Astrocyte (in vitro differentiated cells and primary cell): ENCODE results near the gene C1orf122. TPM values are rescaled to one million over a fixed set of nuclear protein-coding genes. Genes with fewer than 3 reads are reported as not detected.
A peak's percentile ranks its signal among the peaks of the same experiment; 100 is the strongest.
"Not testable (repeated sequence)": the region's sequence is repeated elsewhere in the genome, so short reads cannot be mapped to it uniquely, and the experiment has no call there.

Experiments
- DNase-seq: peaks from one replicate; pipeline ENCODE4 v3.0.0-alpha.2; 2010; ENCODE audit warnings: low read depth
- FAIRE-seq: peaks from 2 replicates; lab custom pipeline; 2011; peaks lifted over from hg19 to GRCh38; lab: Jason Lieb, UNC
- H2AFZ ChIP-seq: 2 replicates; pipeline ENCODE4 v1.6.0; 2012; ENCODE audit warnings: low read depth, low read length, inconsistent platforms
- H3K27ac ChIP-seq: 2 replicates; pipeline ENCODE4 v1.5.1; 2011; ENCODE audit warnings: low read depth, low read length, inconsistent platforms
- H3K27me3 ChIP-seq: 2 replicates; pipeline ENCODE4 v1.6.0; 2011; ENCODE audit warnings: low read length, inconsistent platforms; ENCODE audit not compliant: insufficient read depth
- H3K36me3 ChIP-seq: 2 replicates; pipeline ENCODE4 v1.5.1; 2011; ENCODE audit warnings: low read length, inconsistent platforms; ENCODE audit not compliant: insufficient read depth
- H3K4me1 ChIP-seq: 2 replicates; pipeline ENCODE4 v1.5.1; 2011; ENCODE audit warnings: low read length, inconsistent platforms; ENCODE audit not compliant: insufficient read depth
- H3K4me2 ChIP-seq: 2 replicates; pipeline ENCODE4 v1.6.0; 2012; ENCODE audit warnings: low read length, inconsistent platforms
- H3K4me3 ChIP-seq: 2 replicates; pipeline ENCODE4 v1.5.1; 2011; ENCODE audit warnings: low read depth, mild to moderate bottlenecking, low read length, inconsistent platforms; ENCODE audit not compliant: insufficient read depth
- H3K79me2 ChIP-seq: 2 replicates; pipeline ENCODE4 v1.6.0; 2012; ENCODE audit warnings: mild to moderate bottlenecking, low read length, inconsistent platforms; ENCODE audit not compliant: insufficient read depth
- H3K9ac ChIP-seq: 2 replicates; pipeline ENCODE4 v1.6.0; 2012; ENCODE audit warnings: mild to moderate bottlenecking, low read length, inconsistent platforms
- H3K9me3 ChIP-seq: 2 replicates; pipeline ENCODE4 v1.5.1; 2012; ENCODE audit warnings: low read depth, mild to moderate bottlenecking, low read length, inconsistent platforms; ENCODE audit not compliant: insufficient read depth
- H4K20me1 ChIP-seq: 2 replicates; pipeline ENCODE4 v1.6.0; 2012; ENCODE audit warnings: low read length, inconsistent platforms; ENCODE audit not compliant: insufficient read depth
- H3K27ac Mint-ChIP-seq: one replicate; pipeline ENCODE4 v1.8.0; 2021; ENCODE audit warnings: mild to moderate bottlenecking, mixed read lengths; ENCODE audit not compliant: unreplicated experiment
- H3K27me3 Mint-ChIP-seq: one replicate; pipeline ENCODE4 v1.8.0; 2021; ENCODE audit warnings: low read depth, mixed read lengths; ENCODE audit not compliant: unreplicated experiment
- H3K36me3 Mint-ChIP-seq: one replicate; pipeline ENCODE4 v1.8.0; 2021; ENCODE audit warnings: low read depth, mixed read lengths; ENCODE audit not compliant: unreplicated experiment
- H3K4me1 Mint-ChIP-seq: one replicate; pipeline ENCODE4 v1.8.0; 2021; ENCODE audit warnings: low read depth, mixed read lengths; ENCODE audit not compliant: unreplicated experiment
- H3K4me3 Mint-ChIP-seq: one replicate; pipeline ENCODE4 v1.8.0; 2021; ENCODE audit warnings: mild to moderate bottlenecking, moderate library complexity, mixed read lengths; ENCODE audit not compliant: unreplicated experiment
- H3K9me3 Mint-ChIP-seq: one replicate; pipeline ENCODE4 v1.8.0; 2021; ENCODE audit warnings: mild to moderate bottlenecking, mixed read lengths; ENCODE audit not compliant: unreplicated experiment
- CTCF ChIP-seq: IDR thresholded peaks from 2 replicates; pipeline ENCODE4 v1.5.1; 2011; ENCODE audit warnings: low read depth, mild to moderate bottlenecking, inconsistent platforms, low read length, moderate library complexity; ENCODE audit not compliant: insufficient read depth
- EZH2 ChIP-seq: IDR thresholded peaks from 2 replicates; pipeline ENCODE4 v1.6.1; 2012; ENCODE audit warnings: mild to moderate bottlenecking, low read length, inconsistent platforms; ENCODE audit not compliant: insufficient read depth
- total RNA-seq: library from RNA; stranded (reverse); gene quantifications from 2 replicates; pipeline ENCODE4 v1.2.1, GENCODE V29; 2021

The C1orf122 gene
- total RNA-seq, 1 donor from 2014 or later, result 69.6 TPM

GRCh38 chr1:37765916-37766664, 41.5 kb upstream of the C1orf122 start:
- no peak overlapping the region for H3K27ac ChIP-seq
- Mint-ChIP-seq H3K9me3 (no peaks in the 10 kb centered on the region), H3K36me3 (peaks cover 2% of the 10 kb centered on the region), H3K4me1 (no peaks in the 10 kb centered on the region), H3K27ac (no peak overlapping the region), H3K27me3 (peaks cover 93% of the 10 kb centered on the region), H3K4me3 (peak overlapping the region; percentile 62)
- no peak overlapping the region for H2AFZ ChIP-seq
- H3K4me3 ChIP-seq, result no peak overlapping the region
- no peak overlapping the region for H3K4me2 ChIP-seq
- H3K9me3 ChIP-seq, result peaks cover 4% of the 10 kb centered on the region
- DNase-seq (no peak), FAIRE-seq (no peak)
- peaks cover 54% of the 10 kb centered on the region for H3K27me3 ChIP-seq
- H3K9ac ChIP-seq, result no peak overlapping the region
- no peaks in the 10 kb centered on the region for H4K20me1 ChIP-seq
- H3K79me2 ChIP-seq, result no peaks in the 10 kb centered on the region
- TF ChIP-seq EZH2 (peak; percentile 54), CTCF (no peak)
- no peaks in the 10 kb centered on the region for H3K4me1 ChIP-seq
- H3K36me3 ChIP-seq, result no peaks in the 10 kb centered on the region

- Mint-ChIP-seq H3K4me3 (no peak overlapping the region), H3K27me3 (peaks cover 87% of the 10 kb centered on the region), H3K27ac (no peak overlapping the region), H3K9me3 (no peaks in the 10 kb centered on the region), H3K36me3 (peaks cover 2% of the 10 kb centered on the region), H3K4me1 (no peaks in the 10 kb centered on the region)
- Histone ChIP-seq H3K36me3 (no peaks in the 10 kb centered on the region), H2AFZ (no peak overlapping the region), H3K27ac (no peak overlapping the region), H3K79me2 (no peaks in the 10 kb centered on the region), H3K4me1 (no peaks in the 10 kb centered on the region), H3K4me2 (no peak overlapping the region), H3K9ac (no peak overlapping the region), H3K27me3 (peaks cover 54% of the 10 kb centered on the region), H4K20me1 (no peaks in the 10 kb centered on the region), H3K4me3 (no peak overlapping the region), H3K9me3 (no peaks in the 10 kb centered on the region)
- TF ChIP-seq EZH2 (no peak), CTCF (no peak)
- DNase-seq, result no peak
- FAIRE-seq, result no peak
Measured at GRCh38 chr1:37767488-37767887, 40.1 kb upstream of the C1orf122 start.

- not testable (repeated sequence) for FAIRE-seq, H3K4me3 Mint-ChIP-seq, H3K9ac ChIP-seq, H2AFZ ChIP-seq, H3K9me3 Mint-ChIP-seq, H3K79me2 ChIP-seq, H3K36me3 Mint-ChIP-seq, H3K4me1 Mint-ChIP-seq, H3K4me3 ChIP-seq, H3K36me3 ChIP-seq, H3K4me2 ChIP-seq, H3K4me1 ChIP-seq, DNase-seq, H4K20me1 ChIP-seq, H3K27ac Mint-ChIP-seq, H3K9me3 ChIP-seq, H3K27ac ChIP-seq
- peaks cover 26% of the 10 kb centered on the region for H3K27me3 ChIP-seq
- peaks cover 61% of the 10 kb centered on the region for H3K27me3 Mint-ChIP-seq
Measured at GRCh38 chr1:37771440-37771839, 36.1 kb upstream of the C1orf122 start.
